Measurements from ENCODE around the gene NKX6-2. TPM values are rescaled to one million over a fixed set of nuclear protein-coding genes. Genes with fewer than 3 reads are reported as not detected.

Gene NKX6-2
- total RNA-seq, 6 experiments from 2014 or later = not detected

DNA sequence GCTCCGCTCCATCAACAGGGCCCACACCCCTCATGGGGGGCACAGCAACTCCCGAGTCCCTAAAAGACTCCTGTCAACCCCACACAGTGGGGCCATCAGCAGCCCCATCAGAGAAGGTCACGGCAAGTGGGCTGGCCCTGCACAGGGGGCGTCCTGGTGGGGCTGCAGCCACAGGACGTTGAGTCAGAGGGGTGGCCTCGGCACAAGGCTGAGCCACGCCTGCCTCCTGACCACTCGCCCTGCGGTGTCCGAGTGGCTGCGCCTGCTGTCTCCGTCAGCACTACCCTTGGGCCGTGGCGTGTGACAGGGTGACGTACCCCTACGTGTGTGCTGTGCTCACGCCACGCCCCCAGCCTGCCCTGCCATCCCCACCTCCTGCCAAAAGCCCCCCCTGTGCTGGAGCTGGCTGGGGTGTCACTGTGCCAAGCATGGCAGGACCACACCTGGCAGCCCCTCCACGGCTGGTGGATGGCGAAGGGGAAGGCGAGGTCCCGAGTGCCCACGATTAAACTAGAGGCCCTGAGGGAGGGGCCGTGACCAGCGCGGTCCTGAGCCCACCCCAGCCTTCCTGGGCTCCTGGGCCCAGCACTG is 26.0 kb upstream of the NKX6-2 start:
- Mint-ChIP-seq H3K27ac (no peak overlapping the region), H3K27me3 (ENCODE audit: insufficient read depth) (peaks cover 28% of the 10 kb centered on the region), H3K4me1 (ENCODE audit: low read depth) (no peaks in the 10 kb centered on the region), H3K36me3 (ENCODE audit: low read depth) (no peaks in the 10 kb centered on the region), H3K9me3 (no peaks in the 10 kb centered on the region), H3K4me3 (no peak overlapping the region)
- no peak for DNase-seq
- TF ChIP-seq, protein P1, sequence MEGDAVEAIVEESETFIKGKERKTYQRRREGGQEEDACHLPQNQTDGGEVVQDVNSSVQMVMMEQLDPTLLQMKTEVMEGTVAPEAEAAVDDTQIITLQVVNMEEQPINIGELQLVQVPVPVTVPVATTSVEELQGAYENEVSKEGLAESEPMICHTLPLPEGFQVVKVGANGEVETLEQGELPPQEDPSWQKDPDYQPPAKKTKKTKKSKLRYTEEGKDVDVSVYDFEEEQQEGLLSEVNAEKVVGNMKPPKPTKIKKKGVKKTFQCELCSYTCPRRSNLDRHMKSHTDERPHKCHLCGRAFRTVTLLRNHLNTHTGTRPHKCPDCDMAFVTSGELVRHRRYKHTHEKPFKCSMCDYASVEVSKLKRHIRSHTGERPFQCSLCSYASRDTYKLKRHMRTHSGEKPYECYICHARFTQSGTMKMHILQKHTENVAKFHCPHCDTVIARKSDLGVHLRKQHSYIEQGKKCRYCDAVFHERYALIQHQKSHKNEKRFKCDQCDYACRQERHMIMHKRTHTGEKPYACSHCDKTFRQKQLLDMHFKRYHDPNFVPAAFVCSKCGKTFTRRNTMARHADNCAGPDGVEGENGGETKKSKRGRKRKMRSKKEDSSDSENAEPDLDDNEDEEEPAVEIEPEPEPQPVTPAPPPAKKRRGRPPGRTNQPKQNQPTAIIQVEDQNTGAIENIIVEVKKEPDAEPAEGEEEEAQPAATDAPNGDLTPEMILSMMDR (IDR thresholded peaks at IDR 0.05) = no peak

DNA sequence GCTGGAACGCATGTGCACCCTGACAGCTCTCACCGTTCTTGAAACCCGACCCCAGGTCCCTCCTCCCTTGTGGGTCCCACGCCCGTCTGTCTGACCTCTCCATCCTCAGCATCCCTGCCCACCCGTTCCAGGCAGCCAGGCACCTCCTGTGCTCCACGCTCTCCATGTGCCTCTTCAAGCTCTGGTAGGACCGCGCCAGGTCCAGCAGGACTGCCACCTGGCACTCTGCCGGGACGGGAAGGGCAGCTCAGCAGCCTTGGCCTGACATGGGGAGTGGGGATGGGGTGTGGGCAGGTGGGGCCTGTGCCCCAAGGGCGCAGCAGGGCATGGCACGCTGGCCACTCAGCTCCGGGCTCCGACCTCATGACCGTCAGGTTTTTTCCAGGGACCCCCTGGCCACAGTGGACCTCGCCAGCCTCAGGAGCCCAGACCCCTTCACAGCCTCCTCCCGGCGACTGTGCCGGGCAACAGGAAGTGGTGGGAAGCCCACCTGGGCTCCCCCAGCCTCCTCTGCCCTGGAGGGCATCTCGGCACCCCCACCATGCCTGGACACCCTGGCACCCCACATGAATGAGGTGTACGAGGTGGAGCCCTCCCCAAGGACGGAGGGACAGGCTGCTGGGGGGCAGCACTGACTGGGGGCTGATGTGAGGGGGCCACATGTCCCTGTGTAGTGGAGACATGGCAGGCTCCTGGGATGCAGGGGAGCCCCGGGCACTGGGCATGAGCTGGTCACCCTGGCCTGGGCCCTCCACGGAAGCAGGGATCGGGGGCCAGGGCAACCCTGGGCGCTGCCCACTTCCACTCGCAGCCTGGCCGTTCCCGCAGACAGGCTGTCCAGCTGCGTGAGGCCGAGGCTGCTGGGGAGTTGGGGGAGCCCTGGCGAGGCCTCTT is 25.1 kb upstream of the NKX6-2 start:
- no peak overlapping the region for H3K27ac Mint-ChIP-seq
- TF ChIP-seq, protein P1 (IDR thresholded peaks at IDR 0.05) = no peak

DNA sequence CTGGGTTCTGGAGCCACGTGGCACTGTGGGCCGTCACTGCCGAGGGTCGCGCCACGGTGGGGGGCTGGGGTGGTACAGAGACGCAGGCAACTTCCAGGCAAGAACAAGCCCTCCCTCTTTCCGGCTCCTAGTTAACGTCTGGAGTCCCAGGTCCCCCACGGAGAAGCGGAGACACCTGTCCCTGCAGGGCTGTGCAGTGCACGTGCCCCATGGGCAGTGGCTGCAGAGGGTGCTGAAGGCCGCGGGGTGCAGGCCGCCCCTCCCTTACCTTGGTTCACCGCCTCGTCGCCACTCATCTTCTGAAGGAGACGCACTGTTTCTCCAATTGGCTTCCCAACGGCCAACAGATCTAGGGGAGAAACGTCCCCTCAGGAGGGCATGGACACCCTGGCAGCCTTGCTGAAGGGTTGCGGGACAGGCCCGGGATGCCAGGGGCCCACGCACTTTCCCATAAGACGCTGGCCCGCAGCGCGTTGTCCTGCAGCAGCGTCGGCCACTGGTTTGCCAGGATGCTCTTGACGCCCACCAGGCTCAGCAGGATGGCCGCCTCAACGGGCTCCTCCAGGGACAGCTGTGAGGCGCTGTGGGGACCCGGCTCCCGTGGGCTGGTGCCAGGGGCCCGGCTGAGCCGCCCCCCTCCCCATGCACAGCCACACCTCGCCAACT is 24.3 kb upstream of the NKX6-2 start:
- no peak overlapping the region for H3K4me3 Mint-ChIP-seq

More for the DNA sequence above, 25.1 kb upstream of the NKX6-2 start:
- Mint-ChIP-seq H3K4me3 (no peak overlapping the region), H3K4me1 (ENCODE audit: low read depth) (no peaks in the 10 kb centered on the region), H3K36me3 (ENCODE audit: low read depth) (no peaks in the 10 kb centered on the region), H3K9me3 (no peaks in the 10 kb centered on the region), H3K27me3 (ENCODE audit: insufficient read depth) (peaks cover 26% of the 10 kb centered on the region)
- no peak for DNase-seq

DNA sequence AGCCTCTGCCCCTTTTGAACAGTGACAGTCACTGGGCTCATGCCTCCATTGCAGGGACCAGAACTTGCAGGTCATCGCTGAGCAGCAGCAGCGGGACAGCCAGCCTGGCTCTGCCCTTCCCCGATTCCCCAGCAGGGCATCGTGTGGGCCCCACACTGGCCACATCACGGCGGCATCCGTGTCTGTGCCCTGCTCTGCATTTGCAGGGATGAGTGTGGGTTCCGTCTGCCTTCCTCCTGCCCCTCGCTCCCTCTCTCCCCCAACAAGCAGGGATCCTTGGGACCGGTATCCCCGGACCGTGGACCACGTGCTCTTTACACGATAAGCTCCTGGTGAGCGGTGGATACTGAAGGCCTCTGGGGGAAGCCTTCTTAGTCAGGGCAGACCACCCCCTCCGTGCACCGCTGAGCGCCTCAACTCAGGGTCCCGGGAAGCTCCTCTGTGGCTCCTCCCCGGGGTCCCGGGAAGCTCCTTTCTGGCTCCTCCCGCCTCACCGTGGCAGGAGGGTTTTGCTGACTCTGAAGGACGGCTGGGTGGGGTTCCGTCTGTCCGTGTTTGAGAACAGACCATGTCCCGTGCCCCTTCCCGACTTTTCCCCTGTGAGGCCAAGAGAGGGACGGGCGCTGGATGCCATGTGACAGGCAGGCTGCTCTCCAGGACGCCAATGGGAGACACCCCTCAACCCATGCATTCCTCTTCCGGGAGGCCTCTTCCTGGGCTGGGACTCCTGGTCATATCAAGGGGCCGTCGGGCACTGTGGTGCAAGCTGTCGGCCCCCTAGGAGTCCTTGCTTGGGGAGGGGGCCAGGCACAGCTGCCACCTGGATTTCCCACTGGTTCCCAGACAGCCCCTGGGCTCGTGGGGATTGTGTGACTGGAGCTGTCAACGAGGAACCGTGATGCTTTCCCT is 23.5 kb upstream of the NKX6-2 start:
- no peaks in the 10 kb centered on the region for H3K4me1 Mint-ChIP-seq (ENCODE audit: low read depth)
- TF ChIP-seq, protein P1 (IDR thresholded peaks at IDR 0.05) = no peak
- H3K27me3 Mint-ChIP-seq (ENCODE audit: insufficient read depth) = peaks cover 22% of the 10 kb centered on the region
- no peaks in the 10 kb centered on the region for H3K36me3 Mint-ChIP-seq (ENCODE audit: low read depth)
- H3K4me3 Mint-ChIP-seq = no peak overlapping the region
- H3K9me3 Mint-ChIP-seq = no peaks in the 10 kb centered on the region
- H3K27ac Mint-ChIP-seq = no peak overlapping the region
- DNase-seq = no peak

More for the DNA sequence above, 24.3 kb upstream of the NKX6-2 start:
- H3K27me3 Mint-ChIP-seq (ENCODE audit: insufficient read depth) = peaks cover 24% of the 10 kb centered on the region
- no peak overlapping the region for H3K27ac Mint-ChIP-seq
- no peaks in the 10 kb centered on the region for H3K4me1 Mint-ChIP-seq (ENCODE audit: low read depth)
- no peaks in the 10 kb centered on the region for H3K36me3 Mint-ChIP-seq (ENCODE audit: low read depth)
- H3K9me3 Mint-ChIP-seq = no peaks in the 10 kb centered on the region
- DNase-seq = no peak
- TF ChIP-seq, protein P1 (IDR thresholded peaks at IDR 0.05) = no peak

All from HFFc6 (cell line).